Breast epithelium (tissue), 4 donors: ENCODE results near the gene IMPG2. TPM values are rescaled to one million over a fixed set of nuclear protein-coding genes. Genes with fewer than 3 reads are reported as not detected.

Experiments
- DNase-seq, 2 donors: peaks; one replicate each; pipeline ENCODE4 v3.0.0-alpha.2; 2019; ENCODE audit warnings: low spot score in 2 of 2
- H3K27ac ChIP-seq, 2 donors: fragments of 200-600 bp; sonication (generic) in 1 of 2; one replicate each; pipeline ENCODE4 v1.5.1; 2016 to 2019; ENCODE audit warnings: mild to moderate bottlenecking in 1 of 2
- H3K27me3 ChIP-seq, 2 donors: fragments of 200-600 bp; sonication (generic) in 1 of 2; one replicate each; pipeline versions ENCODE4 v1.5.1 to v1.6.0; 2017 to 2019; ENCODE audit warnings: control low read depth in 1 of 2, mild to moderate bottlenecking in 1 of 2
- H3K36me3 ChIP-seq: fragments of 200-600 bp; one replicate; pipeline ENCODE4 v1.5.1; 2019
- H3K4me1 ChIP-seq, 2 donors: fragments of 200-600 bp; sonication (generic); one replicate each; pipeline ENCODE4 v1.5.1; 2016 to 2019; ENCODE audit warnings: control low read depth in 1 of 2
- H3K4me3 ChIP-seq, 3 donors: fragments of 200-600 bp; sonication (generic); 1 replicate in 2 of 3; 2 replicates in 1 of 3; pipeline ENCODE4 v1.5.1; 2016 to 2019; ENCODE audit warnings: mild to moderate bottlenecking in 3 of 3, moderate library complexity in 2 of 3
- H3K9me3 ChIP-seq, 2 donors: fragments of 200-600 bp; sonication (generic) in 1 of 2; one replicate each; pipeline ENCODE4 v1.5.1; 2016 to 2019; ENCODE audit warnings: control low read depth in 1 of 2
- POLR2A ChIP-seq: fragments of 450-650 bp; IDR thresholded peaks from one replicate; pipeline ENCODE4 v1.6.1; 2016; ENCODE audit warnings: antibody characterized with exemption, mild to moderate bottlenecking, moderate library complexity
- POLR2AphosphoS5 ChIP-seq, 3 donors: sonication (generic); formaldehyde crosslinking; IDR thresholded peaks; one replicate each; pipeline ENCODE4 v1.6.1; 2017; ENCODE audit warnings: antibody characterized with exemption in 3 of 3
- intact Hi-C: fragments of 100-400 bp; cut with DNase I; formaldehyde crosslinking; loops from one replicate; pipeline ENCODE4 v1.15.1; 2023; ENCODE audit warnings: low total_unique reads
- total RNA-seq, 3 donors: library from RNA; depleted of rRNA; stranded (reverse); fragments of >200 nt; gene quantifications; one replicate each; pipeline ENCODE4 v1.1.0, GENCODE V29; 2016
- TF ChIP-seq, protein P1 (sequence below), 3 donors: fragments of 450-650 bp; IDR thresholded peaks; one replicate each; pipeline ENCODE4 v1.5.1; 2016 to 2017; ENCODE audit warnings: antibody characterized with exemption in 3 of 3, mild to moderate bottlenecking in 3 of 3, moderate library complexity in 3 of 3

Gene IMPG2
- total RNA-seq, 3 donors from 2014 or later, result 0.15 to 0.33 (median 0.32) TPM

GRCh38 chr3:101288294-101288693 is 32.1 kb downstream of the IMPG2 start:
- TF ChIP-seq POLR2AphosphoS5 (IDR thresholded peaks at IDR 0.05) (no peak), POLR2A (no peak)
- TF ChIP-seq, protein P1, sequence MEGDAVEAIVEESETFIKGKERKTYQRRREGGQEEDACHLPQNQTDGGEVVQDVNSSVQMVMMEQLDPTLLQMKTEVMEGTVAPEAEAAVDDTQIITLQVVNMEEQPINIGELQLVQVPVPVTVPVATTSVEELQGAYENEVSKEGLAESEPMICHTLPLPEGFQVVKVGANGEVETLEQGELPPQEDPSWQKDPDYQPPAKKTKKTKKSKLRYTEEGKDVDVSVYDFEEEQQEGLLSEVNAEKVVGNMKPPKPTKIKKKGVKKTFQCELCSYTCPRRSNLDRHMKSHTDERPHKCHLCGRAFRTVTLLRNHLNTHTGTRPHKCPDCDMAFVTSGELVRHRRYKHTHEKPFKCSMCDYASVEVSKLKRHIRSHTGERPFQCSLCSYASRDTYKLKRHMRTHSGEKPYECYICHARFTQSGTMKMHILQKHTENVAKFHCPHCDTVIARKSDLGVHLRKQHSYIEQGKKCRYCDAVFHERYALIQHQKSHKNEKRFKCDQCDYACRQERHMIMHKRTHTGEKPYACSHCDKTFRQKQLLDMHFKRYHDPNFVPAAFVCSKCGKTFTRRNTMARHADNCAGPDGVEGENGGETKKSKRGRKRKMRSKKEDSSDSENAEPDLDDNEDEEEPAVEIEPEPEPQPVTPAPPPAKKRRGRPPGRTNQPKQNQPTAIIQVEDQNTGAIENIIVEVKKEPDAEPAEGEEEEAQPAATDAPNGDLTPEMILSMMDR (IDR thresholded peaks at IDR 0.05), result no peak
- H3K4me3 ChIP-seq, result no peak overlapping the region
- no peak overlapping the region for H3K27ac ChIP-seq
- no peak for DNase-seq
- no peaks in the 10 kb centered on the region for H3K27me3 ChIP-seq
- intact Hi-C loops, result no loop called here
- no peaks in the 10 kb centered on the region for H3K36me3 ChIP-seq
- no peaks in the 10 kb centered on the region for H3K9me3 ChIP-seq
- H3K4me1 ChIP-seq, result no peaks in the 10 kb centered on the region

DNA sequence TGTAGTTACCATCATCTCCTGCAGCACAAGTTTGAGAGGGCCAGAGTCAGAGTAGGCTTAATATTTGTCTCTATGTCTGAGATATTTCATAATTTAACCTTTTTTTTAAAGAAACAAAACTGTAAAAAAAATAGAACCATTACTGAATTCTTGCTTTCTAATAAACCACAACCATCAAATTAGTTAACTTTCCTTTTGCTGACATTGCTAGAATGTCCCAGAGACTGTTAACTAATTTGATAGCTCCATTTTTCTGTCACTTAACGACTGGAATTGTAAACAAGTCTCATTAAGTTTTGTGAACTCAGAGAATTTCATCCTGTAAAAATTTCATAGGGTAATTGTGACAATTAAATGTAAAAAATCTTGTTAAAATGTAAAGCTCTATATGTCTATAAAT is 35.6 kb downstream of the IMPG2 start:
- TF ChIP-seq POLR2AphosphoS5 (IDR thresholded peaks at IDR 0.05) (no peak), POLR2A (no peak)
- TF ChIP-seq, protein P1 (IDR thresholded peaks at IDR 0.05), result no peak
- DNase-seq, result no peak
- Histone ChIP-seq H3K36me3 (no peaks in the 10 kb centered on the region), H3K9me3 (no peaks in the 10 kb centered on the region), H3K4me3 (no peak overlapping the region), H3K4me1 (no peaks in the 10 kb centered on the region), H3K27ac (no peak overlapping the region), H3K27me3 (no peaks in the 10 kb centered on the region)
- intact Hi-C loops, result no loop called here

- no peak for TF ChIP-seq POLR2AphosphoS5 (IDR thresholded peaks at IDR 0.05)
- TF ChIP-seq POLR2A, result no peak
- TF ChIP-seq, protein P1 (IDR thresholded peaks at IDR 0.05), result no peak
- no peaks in the 10 kb centered on the region for H3K36me3 ChIP-seq
- no peak overlapping the region for H3K4me3 ChIP-seq
- intact Hi-C loops, result no loop called here
- no peaks in the 10 kb centered on the region for H3K9me3 ChIP-seq
- no peaks in the 10 kb centered on the region for H3K27me3 ChIP-seq
- DNase-seq, result no peak
- no peaks in the 10 kb centered on the region for H3K4me1 ChIP-seq
- H3K27ac ChIP-seq, result no peak overlapping the region
These were observed 38.8 kb downstream of the IMPG2 start for GRCh38 chr3:101281521-101282030.

- H3K27ac ChIP-seq, result no peak overlapping the region
- no peak for DNase-seq
- H3K4me1 ChIP-seq, result no peaks in the 10 kb centered on the region
- H3K27me3 ChIP-seq, result no peaks in the 10 kb centered on the region
- TF ChIP-seq, protein P1 (IDR thresholded peaks at IDR 0.05), result no peak
- TF ChIP-seq POLR2AphosphoS5 (IDR thresholded peaks at IDR 0.05) (no peak), POLR2A (no peak)
- no peak overlapping the region for H3K4me3 ChIP-seq
- intact Hi-C loops, result no loop called here
- H3K36me3 ChIP-seq, result no peaks in the 10 kb centered on the region
- H3K9me3 ChIP-seq, result no peaks in the 10 kb centered on the region
These were observed 40.5 kb downstream of the IMPG2 start for GRCh38 chr3:101279765-101280385.

GRCh38 chr3:101279162-101279561 is 41.2 kb downstream of the IMPG2 start:
- DNase-seq, result no peak
- no peaks in the 10 kb centered on the region for H3K27me3 ChIP-seq
- TF ChIP-seq, protein P1 (IDR thresholded peaks at IDR 0.05), result no peak
- TF ChIP-seq POLR2A (no peak), POLR2AphosphoS5 (IDR thresholded peaks at IDR 0.05) (no peak)
- no peaks in the 10 kb centered on the region for H3K36me3 ChIP-seq
- no peak overlapping the region for H3K27ac ChIP-seq
- no peaks in the 10 kb centered on the region for H3K4me1 ChIP-seq
- no peaks in the 10 kb centered on the region for H3K9me3 ChIP-seq
- intact Hi-C loops, result no loop called here
- H3K4me3 ChIP-seq, result no peak overlapping the region
